ENCODE results near the gene TCTA. TPM values are rescaled to one million over a fixed set of nuclear protein-coding genes. Genes with fewer than 3 reads are reported as not detected.

The TCTA gene
- total RNA-seq, 1 experiment from 2014 or later = 17.6 TPM

DNA sequence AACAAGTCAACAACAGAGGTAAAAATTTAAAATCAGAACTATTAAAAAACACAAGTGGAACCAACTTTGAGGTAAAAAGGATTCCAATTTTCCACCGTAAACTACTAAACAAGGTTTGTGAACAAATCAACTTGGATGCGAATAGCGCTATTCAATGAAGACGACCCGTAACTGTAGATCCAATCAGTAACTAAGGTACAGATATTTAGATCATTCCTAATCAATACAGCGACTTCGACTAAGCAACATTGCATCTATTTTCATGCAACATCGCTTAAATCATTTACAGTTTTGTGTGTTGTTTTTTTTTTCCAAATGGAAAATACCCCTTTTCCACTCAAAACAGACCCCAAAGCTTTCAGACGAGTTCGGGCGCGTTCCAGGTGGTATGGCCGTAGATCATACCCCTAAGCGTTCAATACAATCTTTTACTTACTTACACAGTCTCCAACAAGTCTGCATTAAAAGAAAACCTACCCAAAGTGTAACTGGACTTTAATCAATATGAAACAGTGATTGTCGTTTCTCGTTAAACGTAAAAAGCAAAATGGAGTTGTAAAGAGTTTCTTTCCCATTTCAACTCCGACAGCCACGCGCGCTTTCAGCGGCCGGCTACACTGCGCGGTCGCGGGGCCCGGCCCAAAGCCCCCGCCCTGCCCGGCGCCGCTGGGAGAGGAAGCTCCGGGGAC lies 1.2 kb upstream of the TCTA start:
- H3K27ac ChIP-seq (ENCODE audit: low read length) = peak overlapping the region; percentile 90
- peak overlapping the region; percentile 84 to 93 for H3K4me3 ChIP-seq (ENCODE audit: low read depth in 2 of 2, low read length in 2 of 2)
- in situ Hi-C loops (cut with HindIII; ENCODE audit: low pct_unique_long_range_greater_than_20kb, low sequenced_read_pairs) (no loop called here), intact Hi-C loops (cut with micrococcal nuclease; ENCODE audit: unreplicated experiment) (no loop called here)
- no peaks in the 10 kb centered on the region for H3K9me3 ChIP-seq (ENCODE audit: control insufficient read depth, insufficient read depth, low read depth, low read length)
- ATAC-seq = no peak
- no peaks in the 10 kb centered on the region for H3K27me3 ChIP-seq (ENCODE audit: control insufficient read depth, insufficient read depth, low read length)
- peaks cover 27% of the 10 kb centered on the region for H3K4me1 ChIP-seq (ENCODE audit: control insufficient read depth, insufficient read depth, low read length)
- H3K36me3 ChIP-seq (ENCODE audit: control insufficient read depth, insufficient read depth, low read length) = peaks cover 10% of the 10 kb centered on the region; the same call in 1 of the 2 replicates
- no TSS peak for BruUV-seq (replicated peaks)
- ChIA-PET POLR2A (no interaction called here), CTCF (no interaction called here)
- TF ChIP-seq SIN3A (IDR thresholded peaks at IDR 0.05; ENCODE audit: borderline replicate concordance, insufficient read depth, low read depth, low read length) = no peak
- no peak for DNase-seq (ENCODE audit: low read depth, low spot score)

DNA sequence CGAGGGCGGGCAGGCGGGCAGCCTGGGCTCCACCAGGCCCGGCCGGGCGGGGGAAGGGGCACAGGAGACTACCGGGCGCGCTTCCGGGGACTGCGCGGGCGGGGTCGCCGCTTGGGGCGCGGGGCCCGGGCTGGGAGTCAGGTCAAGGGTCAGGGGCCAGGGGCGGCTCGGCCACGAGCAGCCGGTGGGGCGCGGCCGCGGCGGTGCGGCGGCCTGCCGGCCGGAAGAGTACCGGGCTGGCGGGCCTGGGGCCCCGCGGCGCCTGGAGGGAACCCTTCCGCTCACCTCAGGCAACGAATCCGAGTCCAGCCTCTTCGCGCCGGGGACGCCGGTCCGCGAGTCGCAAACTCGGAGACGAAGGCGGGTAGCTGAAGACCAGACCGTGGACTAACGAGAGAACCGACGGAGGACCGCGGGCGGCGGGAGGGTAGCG lies 672 bp upstream of the TCTA start:
- intact Hi-C loops (cut with micrococcal nuclease; ENCODE audit: unreplicated experiment) (no loop called here), in situ Hi-C loops (cut with HindIII; ENCODE audit: low pct_unique_long_range_greater_than_20kb, low sequenced_read_pairs) (no loop called here)
- peak overlapping the region; percentile 90 for H3K27ac ChIP-seq (ENCODE audit: low read length)
- peak; percentile 61 for ATAC-seq
- H3K9me3 ChIP-seq (ENCODE audit: control insufficient read depth, insufficient read depth, low read depth, low read length) = no peaks in the 10 kb centered on the region
- peaks cover 10% of the 10 kb centered on the region; the same call in 1 of the 2 replicates for H3K36me3 ChIP-seq (ENCODE audit: control insufficient read depth, insufficient read depth, low read length)
- no peak for DNase-seq (ENCODE audit: low read depth, low spot score)
- H3K4me1 ChIP-seq (ENCODE audit: control insufficient read depth, insufficient read depth, low read length) = peaks cover 22% of the 10 kb centered on the region
- ChIA-PET POLR2A (no interaction called here), CTCF (no interaction called here)
- no peaks in the 10 kb centered on the region for H3K27me3 ChIP-seq (ENCODE audit: control insufficient read depth, insufficient read depth, low read length)
- no TSS peak for BruUV-seq (replicated peaks)
- H3K4me3 ChIP-seq (ENCODE audit: low read depth in 2 of 2, low read length in 2 of 2) = peak overlapping the region; percentile 84 to 93
- TF ChIP-seq, protein P1, sequence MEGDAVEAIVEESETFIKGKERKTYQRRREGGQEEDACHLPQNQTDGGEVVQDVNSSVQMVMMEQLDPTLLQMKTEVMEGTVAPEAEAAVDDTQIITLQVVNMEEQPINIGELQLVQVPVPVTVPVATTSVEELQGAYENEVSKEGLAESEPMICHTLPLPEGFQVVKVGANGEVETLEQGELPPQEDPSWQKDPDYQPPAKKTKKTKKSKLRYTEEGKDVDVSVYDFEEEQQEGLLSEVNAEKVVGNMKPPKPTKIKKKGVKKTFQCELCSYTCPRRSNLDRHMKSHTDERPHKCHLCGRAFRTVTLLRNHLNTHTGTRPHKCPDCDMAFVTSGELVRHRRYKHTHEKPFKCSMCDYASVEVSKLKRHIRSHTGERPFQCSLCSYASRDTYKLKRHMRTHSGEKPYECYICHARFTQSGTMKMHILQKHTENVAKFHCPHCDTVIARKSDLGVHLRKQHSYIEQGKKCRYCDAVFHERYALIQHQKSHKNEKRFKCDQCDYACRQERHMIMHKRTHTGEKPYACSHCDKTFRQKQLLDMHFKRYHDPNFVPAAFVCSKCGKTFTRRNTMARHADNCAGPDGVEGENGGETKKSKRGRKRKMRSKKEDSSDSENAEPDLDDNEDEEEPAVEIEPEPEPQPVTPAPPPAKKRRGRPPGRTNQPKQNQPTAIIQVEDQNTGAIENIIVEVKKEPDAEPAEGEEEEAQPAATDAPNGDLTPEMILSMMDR (IDR thresholded peaks at IDR 0.05) = no peak
- TF ChIP-seq, protein P2, sequence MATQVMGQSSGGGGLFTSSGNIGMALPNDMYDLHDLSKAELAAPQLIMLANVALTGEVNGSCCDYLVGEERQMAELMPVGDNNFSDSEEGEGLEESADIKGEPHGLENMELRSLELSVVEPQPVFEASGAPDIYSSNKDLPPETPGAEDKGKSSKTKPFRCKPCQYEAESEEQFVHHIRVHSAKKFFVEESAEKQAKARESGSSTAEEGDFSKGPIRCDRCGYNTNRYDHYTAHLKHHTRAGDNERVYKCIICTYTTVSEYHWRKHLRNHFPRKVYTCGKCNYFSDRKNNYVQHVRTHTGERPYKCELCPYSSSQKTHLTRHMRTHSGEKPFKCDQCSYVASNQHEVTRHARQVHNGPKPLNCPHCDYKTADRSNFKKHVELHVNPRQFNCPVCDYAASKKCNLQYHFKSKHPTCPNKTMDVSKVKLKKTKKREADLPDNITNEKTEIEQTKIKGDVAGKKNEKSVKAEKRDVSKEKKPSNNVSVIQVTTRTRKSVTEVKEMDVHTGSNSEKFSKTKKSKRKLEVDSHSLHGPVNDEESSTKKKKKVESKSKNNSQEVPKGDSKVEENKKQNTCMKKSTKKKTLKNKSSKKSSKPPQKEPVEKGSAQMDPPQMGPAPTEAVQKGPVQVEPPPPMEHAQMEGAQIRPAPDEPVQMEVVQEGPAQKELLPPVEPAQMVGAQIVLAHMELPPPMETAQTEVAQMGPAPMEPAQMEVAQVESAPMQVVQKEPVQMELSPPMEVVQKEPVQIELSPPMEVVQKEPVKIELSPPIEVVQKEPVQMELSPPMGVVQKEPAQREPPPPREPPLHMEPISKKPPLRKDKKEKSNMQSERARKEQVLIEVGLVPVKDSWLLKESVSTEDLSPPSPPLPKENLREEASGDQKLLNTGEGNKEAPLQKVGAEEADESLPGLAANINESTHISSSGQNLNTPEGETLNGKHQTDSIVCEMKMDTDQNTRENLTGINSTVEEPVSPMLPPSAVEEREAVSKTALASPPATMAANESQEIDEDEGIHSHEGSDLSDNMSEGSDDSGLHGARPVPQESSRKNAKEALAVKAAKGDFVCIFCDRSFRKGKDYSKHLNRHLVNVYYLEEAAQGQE (IDR thresholded peaks at IDR 0.05; ENCODE audit: insufficient read depth in 1 of 2, low read depth in 2 of 2, low read length in 1 of 2) = no peak
- TF ChIP-seq SIN3A (IDR thresholded peaks at IDR 0.05; ENCODE audit: borderline replicate concordance, insufficient read depth, low read depth, low read length) (no peak), POLR2AphosphoS5 (IDR thresholded peaks at IDR 0.05; ENCODE audit: low read depth, low read length) (no peak), TCF7L2 (IDR thresholded peaks at IDR 0.05; ENCODE audit: low read depth, low read length) (no peak)

DNA sequence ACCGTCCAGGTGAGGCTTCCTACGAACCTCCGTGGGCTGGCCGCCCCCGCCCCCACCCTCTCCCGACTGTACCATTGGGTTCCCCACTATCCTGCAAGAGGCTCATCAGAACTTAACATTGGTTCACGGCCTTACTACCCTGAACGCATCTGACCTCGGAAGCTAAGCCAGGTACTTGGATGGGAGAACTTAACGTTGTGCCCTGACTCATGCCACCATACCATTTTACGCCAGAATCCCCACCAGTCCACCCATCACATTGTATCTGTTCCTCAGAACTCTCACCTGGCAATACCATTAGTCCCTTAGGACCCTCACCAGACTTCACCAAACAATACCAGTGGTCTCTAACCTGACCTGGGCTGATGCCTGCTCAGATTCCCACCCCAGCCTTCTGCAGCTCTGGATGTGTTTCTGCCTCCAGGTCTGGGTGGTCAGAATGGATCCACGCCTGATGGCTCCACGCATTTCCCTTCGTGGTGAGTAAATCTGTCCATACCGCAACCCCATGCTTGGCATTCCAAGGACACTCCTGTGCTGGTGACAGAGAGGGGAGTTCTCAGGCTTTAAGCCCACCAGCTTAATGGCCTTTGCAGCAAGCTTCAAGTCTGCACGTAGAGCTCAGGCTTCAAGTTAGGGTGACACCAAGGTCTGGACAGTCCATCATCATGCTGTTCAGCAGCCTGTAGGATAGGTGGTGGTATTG lies 562 bp downstream of the TCTA start:
- DNase-seq (ENCODE audit: low read depth, low spot score) = no peak
- Histone ChIP-seq H3K4me3 (ENCODE audit: low read depth in 2 of 2, low read length in 2 of 2) (peak overlapping the region; percentile 73 to 93), H3K36me3 (ENCODE audit: control insufficient read depth, insufficient read depth, low read length) (peaks cover 10% of the 10 kb centered on the region; the same call in 1 of the 2 replicates), H3K27ac (ENCODE audit: low read length) (peak overlapping the region; percentile 79), H3K27me3 (ENCODE audit: control insufficient read depth, insufficient read depth, low read length) (no peaks in the 10 kb centered on the region), H3K4me1 (ENCODE audit: control insufficient read depth, insufficient read depth, low read length) (peaks cover 13% of the 10 kb centered on the region), H3K9me3 (ENCODE audit: control insufficient read depth, insufficient read depth, low read depth, low read length) (no peaks in the 10 kb centered on the region)
- in situ Hi-C loops (cut with HindIII; ENCODE audit: low pct_unique_long_range_greater_than_20kb, low sequenced_read_pairs) = no loop called here
- intact Hi-C loops (cut with micrococcal nuclease; ENCODE audit: unreplicated experiment) = no loop called here
- CTCF ChIA-PET = no interaction called here
- POLR2A ChIA-PET = no interaction called here
- no peak for ATAC-seq
- no TSS peak for BruUV-seq (replicated peaks)
- TF ChIP-seq POLR2AphosphoS5 (IDR thresholded peaks at IDR 0.05; ENCODE audit: low read depth, low read length) (no peak), SIN3A (IDR thresholded peaks at IDR 0.05; ENCODE audit: borderline replicate concordance, insufficient read depth, low read depth, low read length) (no peak), TCF7L2 (IDR thresholded peaks at IDR 0.05; ENCODE audit: low read depth, low read length) (no peak)
